Daoy (cell line): ENCODE results near the gene ANKRD12. TPM values are rescaled to one million over a fixed set of nuclear protein-coding genes. Genes with fewer than 3 reads are reported as not detected.

ENCODE experiments used
- total RNA-seq: library from RNA; depleted of rRNA; stranded (reverse); fragments of >200 nt; shearing (Covaris generic); gene quantifications from 2 replicates; pipeline ENCODE4 v1.2.3, GENCODE V29; 2014; rRNA removed

Gene ANKRD12
- total RNA-seq, 1 experiment from 2014 or later, result 11.1 TPM

Other genes starting within 250 kb of the ANKRD12 start
- gene NDUFV2, start 34.1 kb upstream of the ANKRD12 start, total RNA-seq, result 80.3 and 92.5 TPM in 2 replicates
- 14.3 and 15.0 TPM in 2 replicates for gene TWSG1, start 198.0 kb downstream of the ANKRD12 start, total RNA-seq